Activated T-cell treated with anti-CD3 and anti-CD28 coated beads for 48 hours (primary cell): ENCODE measurements around the gene SMG5.

Source experiments
- DNase-seq: peaks from one replicate; pipeline ENCODE4 v3.0.0-alpha.2; 2020; ENCODE audit warnings: low read depth

SMG5 gene

GRCh38 chr1:156214024-156214748 lies 68.4 kb downstream of the SMG5 start:
- no peak for DNase-seq

GRCh38 chr1:156213644-156213966 lies 69.0 kb downstream of the SMG5 start:
- DNase-seq: no peak

- DNase-seq: peak; percentile 94
These were observed 69.6 kb downstream of the SMG5 start, which contains the start of gene PMF1 for GRCh38 chr1:156212833-156213643. Gene PMF1 (plus strand): TSS chr1:156213007. CDS start chr1:156213016, 9 bp downstream.

GRCh38 chr1:156212130-156212529 lies 70.5 kb downstream of the SMG5 start:
- no peak for DNase-seq

- no peak for DNase-seq
These were observed 71.4 kb downstream of the SMG5 start for GRCh38 chr1:156211243-156211642.

GRCh38 chr1:156204686-156205085 lies 77.9 kb downstream of the SMG5 start:
- DNase-seq: no peak

GRCh38 chr1:156203331-156203730 lies 79.3 kb downstream of the SMG5 start:
- DNase-seq: no peak

- no peak for DNase-seq
These were observed 82.6 kb downstream of the SMG5 start for GRCh38 chr1:156200044-156200443.
